Spinal cord (tissue), 10 donors: ENCODE measurements around the gene DSP. TPM values are rescaled to one million over a fixed set of nuclear protein-coding genes. Genes with fewer than 3 reads are reported as not detected.

Source experiments
- DNase-seq, 6 donors: peaks; one replicate each; pipeline versions ENCODE4 v3.0.0 to v3.0.0-alpha.2; 2013 to 2015; ENCODE audit warnings: low spot score in 6 of 6, low read depth in 4 of 6
- H3K27ac ChIP-seq: one replicate; pipeline ENCODE4 v1.5.1; 2013; ENCODE audit warnings: low read depth, low read length, control low read depth
- H3K27me3 ChIP-seq: one replicate; pipeline ENCODE4 v1.6.1; 2013; ENCODE audit warnings: low read length; ENCODE audit not compliant: control insufficient read depth, insufficient read depth
- H3K36me3 ChIP-seq: one replicate; pipeline ENCODE4 v1.6.1; 2013; ENCODE audit warnings: low read length; ENCODE audit not compliant: control insufficient read depth, insufficient read depth
- H3K4me1 ChIP-seq: one replicate; pipeline ENCODE4 v1.6.1; 2013; ENCODE audit warnings: low read length; ENCODE audit not compliant: control insufficient read depth, insufficient read depth
- H3K4me3 ChIP-seq: one replicate; pipeline ENCODE4 v1.5.1; 2013; ENCODE audit warnings: low read depth, low read length, control low read depth
- H3K9me3 ChIP-seq: one replicate; pipeline ENCODE4 v1.6.1; 2013; ENCODE audit warnings: low read length; ENCODE audit not compliant: control insufficient read depth, insufficient read depth
- WGBS: methylation state at CpG from one replicate; pipeline ENCODE4 v1.1.5; 2013; ENCODE audit warnings: missing lambda C conversion rate; ENCODE audit not compliant: insufficient coverage; 5-methylcytosine and 5-hydroxymethylcytosine counted together
- polyA plus RNA-seq, 2 donors: library from polyadenylated mRNA; unstranded; fragments of 120-200 nt; gene quantifications; one replicate each; pipeline ENCODE4 v1.2.1, GENCODE V29; 2013; ENCODE audit not compliant: insufficient read length in 2 of 2
- total RNA-seq, 2 donors: library from RNA; depleted of rRNA in 1 of 2; stranded (reverse); fragments of 120-200 nt in 1 of 2; fragments of >200 nt in 1 of 2; gene quantifications; one replicate each; pipeline versions ENCODE4 v1.2.3 to v1.2.4, GENCODE V29; 2013 to 2014
- donor health status: healthy.

DSP gene
- total and polyA plus RNA-seq, 4 donors = 8.4 to 270 (median 58.0) TPM

DNA sequence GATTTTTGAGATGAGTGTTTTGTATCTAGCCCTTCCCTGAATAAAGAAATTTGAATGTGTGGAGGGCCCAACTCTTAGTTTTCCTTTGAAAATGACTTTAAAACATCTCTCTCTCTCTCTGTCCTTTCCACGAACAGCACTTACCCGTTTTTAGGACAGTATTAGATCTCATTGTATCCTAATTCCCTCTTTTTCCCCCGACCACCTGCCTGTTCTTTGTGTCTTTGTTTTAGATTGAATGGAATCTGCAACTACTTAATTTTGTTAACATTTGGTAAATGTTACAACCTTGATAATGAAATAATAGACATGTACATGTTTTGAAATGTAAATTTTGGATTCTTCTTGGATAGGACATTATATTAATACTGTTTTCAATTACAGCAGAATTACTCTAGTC, 3.1 kb downstream of the DSP start:
- H3K27me3 ChIP-seq = peaks cover 61% of the 10 kb centered on the region
- no peak overlapping the region for H3K27ac ChIP-seq
- no peaks in the 10 kb centered on the region for H3K9me3 ChIP-seq
- WGBS = no CpG with 5 or more reads among the region's 3 CpGs
- H3K4me1 ChIP-seq = peaks cover 25% of the 10 kb centered on the region
- DNase-seq = no peak
- peak overlapping the region; percentile 64 for H3K4me3 ChIP-seq
- no peaks in the 10 kb centered on the region for H3K36me3 ChIP-seq

GRCh38 chr6:7545316-7546019, 4.0 kb downstream of the DSP start:
- Histone ChIP-seq H3K9me3 (no peaks in the 10 kb centered on the region), H3K4me3 (peak overlapping the region; percentile 6), H3K27ac (no peak overlapping the region), H3K36me3 (no peaks in the 10 kb centered on the region), H3K27me3 (peaks cover 53% of the 10 kb centered on the region), H3K4me1 (peaks cover 24% of the 10 kb centered on the region)
- no peak for DNase-seq
- WGBS = 84% methylated on average over 12 of the region's 12 CpGs

DNA sequence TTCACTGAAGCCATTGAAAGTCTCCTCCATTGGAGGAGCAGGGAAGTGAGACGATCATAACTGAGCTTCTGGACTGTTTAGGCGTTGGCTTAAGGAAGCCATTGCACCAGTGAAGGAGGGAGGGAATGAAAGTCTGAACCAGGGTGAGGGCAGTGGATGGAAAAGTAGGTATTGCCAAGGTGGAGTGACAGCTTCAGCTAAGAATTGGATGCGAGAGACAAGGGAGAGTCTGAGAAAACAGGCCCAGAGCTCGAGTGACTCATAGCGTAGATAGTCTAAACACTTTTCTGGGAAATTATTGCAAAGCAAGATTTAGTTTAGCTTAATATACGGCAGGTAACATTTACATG, 4.5 kb downstream of the DSP start:
- Histone ChIP-seq H3K36me3 (no peaks in the 10 kb centered on the region), H3K27ac (no peak overlapping the region), H3K27me3 (peaks cover 47% of the 10 kb centered on the region)

DNA sequence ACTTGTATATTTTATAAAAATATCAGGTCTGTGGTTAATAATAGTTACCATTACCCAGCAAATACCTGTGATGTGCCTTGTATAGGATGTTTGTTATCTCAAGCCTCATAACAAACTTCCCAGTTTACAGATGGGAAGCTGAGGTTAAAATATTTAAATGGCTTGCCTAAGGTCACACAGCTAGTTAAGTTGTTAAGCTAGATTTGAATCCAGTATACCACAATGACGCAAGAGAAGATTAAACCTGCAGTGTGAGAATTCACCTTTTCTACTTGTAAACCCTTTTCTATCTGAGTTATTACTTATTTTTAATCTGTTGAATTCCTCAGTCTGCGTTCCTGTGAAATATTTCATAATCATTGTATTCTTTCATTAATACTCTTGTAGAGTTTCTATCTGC, 4.9 kb downstream of the DSP start:
- no peak for DNase-seq
- H3K4me3 ChIP-seq = no peak overlapping the region
- no CpG with 5 or more reads among the region's 2 CpGs for WGBS
- no peaks in the 10 kb centered on the region for H3K9me3 ChIP-seq
- H3K27me3 ChIP-seq = peaks cover 44% of the 10 kb centered on the region
- no peaks in the 10 kb centered on the region for H3K36me3 ChIP-seq
- H3K27ac ChIP-seq = no peak overlapping the region
- H3K4me1 ChIP-seq = peaks cover 17% of the 10 kb centered on the region

More for the DNA sequence above, 4.5 kb downstream of the DSP start:
- DNase-seq = no peak
- H3K4me1 ChIP-seq = peaks cover 21% of the 10 kb centered on the region
- no peaks in the 10 kb centered on the region for H3K9me3 ChIP-seq
- H3K4me3 ChIP-seq = no peak overlapping the region
- 73% methylated on average over 5 of the region's 6 CpGs for WGBS

GRCh38 chr6:7546896-7547295, 5.4 kb downstream of the DSP start:
- Histone ChIP-seq H3K27ac (no peak overlapping the region), H3K27me3 (peaks cover 39% of the 10 kb centered on the region)

DNA sequence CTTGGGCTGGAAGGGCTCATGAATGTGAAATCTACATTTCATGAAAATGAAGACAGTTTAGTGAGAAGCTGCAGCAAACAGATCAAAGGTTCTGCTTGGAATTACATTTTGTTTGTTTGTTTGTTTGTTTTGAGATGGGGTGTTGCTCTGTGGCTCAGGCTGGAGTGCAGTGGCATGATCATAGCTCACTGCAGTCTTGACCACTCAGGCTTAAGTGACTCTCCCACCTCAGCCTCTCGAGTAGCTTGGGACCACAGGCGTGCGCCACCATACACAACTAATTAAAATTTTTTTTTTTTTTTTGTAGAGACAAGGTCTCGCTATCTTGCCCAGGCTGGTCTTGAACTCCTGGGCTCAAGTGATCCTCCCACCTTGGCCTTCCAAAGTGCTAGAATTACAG, 5.8 kb downstream of the DSP start:
- WGBS = no CpG with 5 or more reads among the region's 4 CpGs
- Histone ChIP-seq H3K36me3 (no peaks in the 10 kb centered on the region), H3K4me3 (no peak overlapping the region), H3K4me1 (peaks cover 8% of the 10 kb centered on the region), H3K27ac (no peak overlapping the region), H3K27me3 (peaks cover 35% of the 10 kb centered on the region), H3K9me3 (no peaks in the 10 kb centered on the region)
- DNase-seq = no peak

More at GRCh38 chr6:7546896-7547295, 5.4 kb downstream of the DSP start:
- WGBS = 64% methylated on average over 4 of the region's 4 CpGs
- H3K4me3 ChIP-seq = no peak overlapping the region
- no peaks in the 10 kb centered on the region for H3K36me3 ChIP-seq
- DNase-seq = no peak
- no peaks in the 10 kb centered on the region for H3K9me3 ChIP-seq
- H3K4me1 ChIP-seq = peaks cover 12% of the 10 kb centered on the region

DNA sequence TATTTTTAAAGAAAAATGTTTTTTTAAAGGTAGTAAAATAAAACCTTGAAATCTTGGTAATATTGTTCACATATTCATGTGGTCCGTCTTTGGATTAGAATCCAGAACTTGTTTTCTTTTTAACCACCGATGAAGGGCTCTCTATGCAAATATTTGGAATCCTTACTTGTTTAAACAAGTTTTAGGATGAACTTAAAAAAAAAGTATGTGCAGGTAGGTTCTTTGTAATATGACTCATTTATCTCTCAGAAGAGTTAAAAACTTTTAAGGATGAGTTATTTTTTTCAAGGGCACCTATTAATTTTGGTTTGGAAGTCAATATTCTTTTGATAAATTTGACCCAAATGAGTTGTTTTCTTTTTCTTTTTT, 8.9 kb downstream of the DSP start:
- no peak overlapping the region for H3K27ac ChIP-seq
- no peaks in the 10 kb centered on the region for H3K4me1 ChIP-seq
- no peak overlapping the region for H3K4me3 ChIP-seq
- H3K36me3 ChIP-seq = no peaks in the 10 kb centered on the region
- H3K9me3 ChIP-seq = no peaks in the 10 kb centered on the region
- no CpG with 5 or more reads among the region's 2 CpGs for WGBS
- H3K27me3 ChIP-seq = peaks cover 8% of the 10 kb centered on the region
- no peak for DNase-seq

GRCh38 chr6:7554533-7555275, 13.2 kb downstream of the DSP start:
- DNase-seq = no peak
- Histone ChIP-seq H3K9me3 (no peaks in the 10 kb centered on the region), H3K27ac (no peak overlapping the region), H3K27me3 (no peaks in the 10 kb centered on the region), H3K4me3 (no peak overlapping the region), H3K36me3 (no peaks in the 10 kb centered on the region), H3K4me1 (no peaks in the 10 kb centered on the region)
- 71% methylated on average over 3 of the region's 6 CpGs for WGBS

GRCh38 chr6:7555671-7556070, 14.2 kb downstream of the DSP start:
- WGBS = 93% methylated on average over 6 of the region's 11 CpGs
- no peak for DNase-seq

More at GRCh38 chr6:7555671-7556070, 14.2 kb downstream of the DSP start:
- H3K36me3 ChIP-seq = no peaks in the 10 kb centered on the region
- H3K27me3 ChIP-seq = no peaks in the 10 kb centered on the region
- no peak overlapping the region for H3K27ac ChIP-seq
- no peaks in the 10 kb centered on the region for H3K4me1 ChIP-seq
- H3K4me3 ChIP-seq = no peak overlapping the region
- no peaks in the 10 kb centered on the region for H3K9me3 ChIP-seq
